Measurements from ENCODE around the gene OGA. TPM values are rescaled to one million over a fixed set of nuclear protein-coding genes. Genes with fewer than 3 reads are reported as not detected.

Gene OGA
- total and polyA plus RNA-seq, 2 donors (not counting 1 experiment from before 2014, with no cell fraction given): 128 to 418 TPM

- ChIA-PET CTCF (interaction anchor here (0.7 to 3.6 kb wide), 2 partner anchors 12 to 45 kb away, joined by 3 to 20 read pairs; partner anchors contain the start of gene NPM3), POLR2A (no interaction called here)
- Histone ChIP-seq H4K20me1 (ENCODE audit: control insufficient read depth, insufficient read depth, low read length, poor library complexity, severe bottlenecking) (peaks cover 8% of the 10 kb centered on the region), H3K27ac (ENCODE audit: low read length in 2 of 2) (no peak overlapping the region), H3K79me2 (ENCODE audit: control insufficient read depth, insufficient read depth, low read length) (no peaks in the 10 kb centered on the region), H3K4me1 (ENCODE audit: control insufficient read depth in 2 of 2, insufficient read depth in 2 of 2, low read length in 2 of 2) (peaks cover 18 to 23% of the 10 kb centered on the region in 2 donors), H3K9me3 (ENCODE audit: control extremely low read depth in 1 of 3, control insufficient read depth in 2 of 3, insufficient read depth in 1 of 3, low read length in 2 of 3) (peaks cover 0 to 6% (median 0%) of the 10 kb centered on the region in 3 donors), H3K9ac (ENCODE audit: low read length) (no peak overlapping the region), H3K4me2 (replicated peaks; ENCODE audit: low read depth, low read length, poor library complexity, severe bottlenecking) (no peak overlapping the region), H2AFZ (ENCODE audit: insufficient read depth, low read depth, low read length, poor library complexity, severe bottlenecking) (no peak overlapping the region), H3K27me3 (replicated peaks in 1 of 4; ENCODE audit: control extremely low read depth in 1 of 4, control insufficient read depth in 3 of 4, insufficient read depth in 4 of 4, low read length in 3 of 4) (peaks cover 0 to 58% (median 30%) of the 10 kb centered on the region in 4 experiments), H3K36me3 (replicated peaks in 1 of 2; ENCODE audit: control extremely low read depth in 1 of 2, control insufficient read depth in 1 of 2, extremely low read depth in 1 of 2, insufficient read depth in 2 of 2, low read length in 1 of 2) (no peaks in the 10 kb centered on the region), H3K4me3 (ENCODE audit: control extremely low read depth in 1 of 5, extremely low read depth in 1 of 5, insufficient read depth in 1 of 5, low read depth in 2 of 5, low read length in 4 of 5) (no peak overlapping the region)
- DNase-seq (no peak), ATAC-seq (ENCODE audit: low read depth) (no peak)
- no peak overlapping the region for H3K27ac Mint-ChIP-seq
- H3K9me3 Mint-ChIP-seq (ENCODE audit: insufficient read depth): no peaks in the 10 kb centered on the region
- no peak for TF ChIP-seq EZH2 (IDR thresholded peaks at IDR 0.05; ENCODE audit: borderline replicate concordance, insufficient read depth, low read depth, low read length, poor library complexity, severe bottlenecking)
- TF ChIP-seq, protein P1, sequence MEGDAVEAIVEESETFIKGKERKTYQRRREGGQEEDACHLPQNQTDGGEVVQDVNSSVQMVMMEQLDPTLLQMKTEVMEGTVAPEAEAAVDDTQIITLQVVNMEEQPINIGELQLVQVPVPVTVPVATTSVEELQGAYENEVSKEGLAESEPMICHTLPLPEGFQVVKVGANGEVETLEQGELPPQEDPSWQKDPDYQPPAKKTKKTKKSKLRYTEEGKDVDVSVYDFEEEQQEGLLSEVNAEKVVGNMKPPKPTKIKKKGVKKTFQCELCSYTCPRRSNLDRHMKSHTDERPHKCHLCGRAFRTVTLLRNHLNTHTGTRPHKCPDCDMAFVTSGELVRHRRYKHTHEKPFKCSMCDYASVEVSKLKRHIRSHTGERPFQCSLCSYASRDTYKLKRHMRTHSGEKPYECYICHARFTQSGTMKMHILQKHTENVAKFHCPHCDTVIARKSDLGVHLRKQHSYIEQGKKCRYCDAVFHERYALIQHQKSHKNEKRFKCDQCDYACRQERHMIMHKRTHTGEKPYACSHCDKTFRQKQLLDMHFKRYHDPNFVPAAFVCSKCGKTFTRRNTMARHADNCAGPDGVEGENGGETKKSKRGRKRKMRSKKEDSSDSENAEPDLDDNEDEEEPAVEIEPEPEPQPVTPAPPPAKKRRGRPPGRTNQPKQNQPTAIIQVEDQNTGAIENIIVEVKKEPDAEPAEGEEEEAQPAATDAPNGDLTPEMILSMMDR (IDR thresholded peaks at IDR 0.05): no peak
- peaks cover 60% of the 10 kb centered on the region for H3K27me3 Mint-ChIP-seq
- H3K4me1 Mint-ChIP-seq: peaks cover 20% of the 10 kb centered on the region
- 79% methylated on average over 34 of the region's 41 CpGs for WGBS (ENCODE audit: insufficient coverage)
- intact Hi-C loops (cut with micrococcal nuclease): no loop called here
- no peak overlapping the region for H3K4me3 Mint-ChIP-seq
Measured at GRCh38 chr10:101770331-101771215, 47.7 kb downstream of the OGA start.

Data from B cell (primary cell).